Activated CD8-positive, alpha-beta memory T cell treated with anti-CD3 and anti-CD28 coated beads, Interleukin-2, amount 50 U/mL, for 48 hours (primary cell): Measurements from ENCODE around the gene AURKB.
"Not testable (repeated sequence)": the region's sequence is repeated elsewhere in the genome, so short reads cannot be mapped to it uniquely, and the experiment has no call there.

Source experiments
- DNase-seq: peaks from one replicate; pipeline ENCODE4 v3.0.0-alpha.2; 2020

The AURKB gene

DNA sequence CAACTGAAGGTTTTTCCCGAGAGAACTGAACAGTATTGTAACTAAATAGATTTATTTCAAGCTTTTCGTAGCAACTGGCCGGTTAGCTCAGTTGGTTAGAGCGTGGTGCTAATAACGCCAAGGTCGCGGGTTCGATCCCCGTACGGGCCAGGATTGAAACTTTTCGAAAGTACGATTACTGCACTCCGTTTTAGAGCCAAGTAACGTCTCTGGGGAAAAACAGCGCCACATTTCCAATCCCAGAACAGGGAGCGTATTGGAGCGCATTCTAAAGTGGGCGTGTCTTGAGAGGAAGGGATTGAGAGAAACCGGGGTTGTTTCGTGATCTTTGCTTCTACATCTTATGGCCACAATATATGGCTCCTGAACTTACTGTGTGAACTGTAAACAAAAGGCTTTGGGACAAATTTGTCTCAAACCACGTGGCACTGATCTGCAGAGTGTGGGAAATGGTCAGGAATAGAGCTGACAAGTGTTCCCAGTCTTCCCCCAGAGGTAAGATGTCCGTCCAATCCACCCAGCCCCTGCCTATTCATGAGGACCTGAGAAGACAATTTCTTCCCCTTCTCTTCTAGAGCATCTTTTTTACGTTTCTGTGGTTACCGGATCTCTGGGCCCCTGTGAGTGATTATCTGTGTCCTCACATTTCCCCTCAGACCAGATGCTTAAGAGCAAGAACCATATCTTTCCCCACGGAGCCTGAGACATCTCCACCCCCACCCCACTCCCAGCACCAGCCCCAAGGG, 22.7 kb downstream of the AURKB start:
- peak; percentile 99 for DNase-seq

DNA sequence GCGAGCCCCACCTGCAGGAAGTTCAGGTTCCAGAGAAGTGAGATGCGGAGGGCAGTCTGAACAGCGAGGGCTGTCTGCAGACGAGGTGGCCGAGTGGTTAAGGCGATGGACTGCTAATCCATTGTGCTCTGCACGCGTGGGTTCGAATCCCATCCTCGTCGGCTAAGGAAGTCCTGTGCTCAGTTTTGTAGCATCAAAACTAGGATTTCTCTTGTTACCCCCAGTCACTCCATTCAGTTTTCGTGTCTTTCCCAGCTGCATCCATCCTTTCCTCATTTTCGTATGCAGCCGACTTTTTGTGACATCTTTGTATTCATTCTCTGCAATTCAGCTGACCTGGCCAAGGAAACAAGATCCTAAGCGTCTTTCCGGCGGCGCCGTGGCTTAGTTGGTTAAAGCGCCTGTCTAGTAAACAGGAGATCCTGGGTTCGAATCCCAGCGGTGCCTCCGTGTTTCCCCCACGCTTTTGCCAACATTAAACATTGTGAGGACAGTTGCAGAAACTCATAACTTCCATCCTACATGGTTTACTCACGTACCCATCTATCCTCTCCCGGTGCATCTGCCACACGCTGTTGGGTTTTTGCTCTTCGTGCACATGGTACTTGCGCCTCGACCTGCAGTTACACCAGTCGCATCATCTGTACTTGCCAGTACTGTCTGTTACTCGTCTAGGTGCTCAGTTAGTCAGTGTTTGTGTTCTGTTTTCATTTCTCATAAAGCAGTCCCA, 23.4 kb downstream of the AURKB start:
- peak; percentile 100 for DNase-seq

DNA sequence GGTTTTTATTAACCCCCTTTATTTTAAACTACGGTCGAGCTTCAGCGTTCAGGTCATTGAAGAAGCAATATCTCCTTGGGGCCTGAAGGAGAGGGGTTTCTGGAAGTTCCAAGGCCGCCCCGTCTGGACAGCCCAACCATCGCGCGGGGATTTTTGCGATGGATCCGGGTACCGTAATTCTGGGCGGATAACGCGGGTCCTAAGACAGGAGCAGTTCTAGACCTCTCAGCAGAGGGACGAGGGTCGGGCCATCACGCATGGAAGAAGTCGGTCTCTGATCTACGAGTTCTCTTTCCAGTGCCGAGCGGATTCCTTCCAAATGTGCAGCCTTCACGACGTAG, 24.0 kb downstream of the AURKB start:
- no peak for DNase-seq

DNA sequence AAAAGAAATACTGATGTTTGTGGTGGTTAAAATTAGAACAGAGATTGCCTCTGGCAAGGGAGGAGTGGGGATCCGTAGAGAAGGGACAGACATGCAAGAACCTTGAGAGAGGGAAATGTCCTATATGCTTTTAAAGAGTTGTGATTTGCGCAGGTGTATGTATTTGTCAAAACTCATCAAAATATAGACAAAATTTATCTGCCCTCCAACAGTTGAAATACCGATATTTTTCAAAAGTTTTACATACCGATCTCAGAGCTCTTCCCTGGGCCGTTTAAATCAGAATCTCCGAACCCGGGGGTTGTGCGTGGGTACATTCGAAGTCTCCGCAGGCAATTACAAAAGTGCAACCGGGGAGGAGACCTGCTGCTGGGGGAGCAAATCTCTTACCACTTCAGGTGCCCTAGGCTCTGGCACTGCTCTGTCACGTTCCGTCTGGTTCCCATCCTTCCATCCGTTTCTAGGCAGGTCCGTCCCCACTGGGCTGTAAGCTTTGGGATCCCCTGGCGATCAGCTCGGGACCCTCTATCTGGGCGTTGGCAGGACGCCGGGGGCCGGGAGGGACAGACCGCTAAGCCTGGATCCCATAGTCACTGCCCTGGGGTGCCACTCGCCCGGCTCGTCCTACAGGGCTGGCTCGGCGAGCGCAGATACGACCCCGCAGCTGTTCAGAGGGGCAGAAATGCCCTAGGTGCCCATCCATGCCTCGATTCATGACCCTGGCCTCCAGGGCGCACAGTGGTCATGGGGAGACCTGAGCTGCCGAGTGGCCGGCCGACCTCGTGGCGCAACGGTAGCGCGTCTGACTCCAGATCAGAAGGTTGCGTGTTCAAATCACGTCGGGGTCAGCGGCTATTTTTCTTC, 24.6 kb downstream of the AURKB start:
- peak; percentile 100 for DNase-seq

DNA sequence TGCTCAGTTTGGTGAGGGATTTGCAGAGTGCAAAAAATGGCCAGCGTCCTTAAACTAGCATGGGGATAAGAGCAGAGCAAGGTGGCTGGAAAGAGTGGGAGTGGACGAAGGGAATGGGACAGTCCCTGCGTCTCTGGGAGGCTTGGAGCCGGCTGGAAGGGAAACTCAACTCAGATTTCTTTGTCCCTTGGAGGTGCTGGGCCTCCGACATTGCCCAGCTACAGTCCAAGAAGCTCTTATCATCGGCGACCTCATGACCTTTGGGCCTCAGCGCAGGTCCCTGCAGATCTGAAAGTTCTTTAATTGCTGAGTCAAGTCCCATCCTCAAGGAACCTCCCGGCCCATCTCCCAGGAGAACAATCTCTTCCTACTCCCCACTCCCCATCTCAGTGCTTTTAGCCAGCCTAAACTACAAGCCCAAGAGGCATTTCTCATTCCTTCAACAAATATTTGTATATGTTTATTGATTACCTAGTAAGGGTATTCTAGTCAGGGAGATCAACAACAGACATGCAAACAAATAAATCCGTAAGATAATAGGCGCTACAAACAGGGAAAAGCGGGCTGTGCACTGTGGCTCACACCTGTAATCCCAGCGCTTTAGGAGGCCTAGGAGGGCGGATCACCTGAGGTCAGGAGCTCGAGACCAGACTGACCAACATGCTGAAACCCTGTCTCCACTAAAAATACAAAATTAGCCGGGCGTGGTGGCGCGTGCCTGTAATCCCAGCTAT, 33.2 kb downstream of the AURKB start:
- DNase-seq, result no peak

DNA sequence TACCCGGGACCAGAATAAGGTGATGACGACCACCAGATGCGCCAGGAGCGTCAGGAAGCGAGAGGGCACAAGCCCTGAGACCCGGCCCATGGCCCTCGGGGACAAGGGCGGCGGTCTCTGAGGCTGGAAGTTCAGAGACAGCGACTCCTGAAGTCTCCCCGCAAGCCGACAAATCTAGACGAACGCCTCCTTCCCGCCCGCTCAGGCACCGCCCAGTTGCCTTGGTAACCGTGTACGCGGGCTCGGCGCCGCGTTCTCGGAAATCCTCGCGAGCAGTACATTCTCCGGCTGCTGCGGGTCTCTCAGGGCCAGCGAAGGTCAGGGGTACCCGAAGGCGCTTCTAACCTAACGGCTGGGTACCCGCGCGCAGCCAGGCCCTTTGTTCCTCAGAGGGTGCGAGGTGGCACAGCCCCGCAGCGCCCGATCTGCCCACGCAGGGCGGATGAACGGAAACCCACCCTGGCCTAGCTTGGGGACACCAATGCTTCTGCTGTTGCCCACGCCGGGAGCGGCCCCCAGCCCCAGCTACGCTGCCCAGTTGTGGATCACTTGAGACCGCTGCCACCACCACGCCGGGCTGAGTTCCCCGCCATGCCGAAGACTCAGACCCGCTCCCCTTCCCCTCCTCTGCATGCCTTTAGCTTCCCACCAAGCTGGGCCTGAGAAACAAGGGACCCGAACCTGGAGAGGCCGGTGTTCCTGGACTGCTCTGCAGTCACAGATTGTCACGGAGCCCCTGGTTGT, 34.0 kb downstream of the AURKB start, which contains the start of gene TMEM107:
Gene TMEM107 (minus strand): TSS at position 184 of the 744 bp plus-strand sequence. CDS start 94 bp downstream, at position 90.
- peak; percentile 92 for DNase-seq

DNA sequence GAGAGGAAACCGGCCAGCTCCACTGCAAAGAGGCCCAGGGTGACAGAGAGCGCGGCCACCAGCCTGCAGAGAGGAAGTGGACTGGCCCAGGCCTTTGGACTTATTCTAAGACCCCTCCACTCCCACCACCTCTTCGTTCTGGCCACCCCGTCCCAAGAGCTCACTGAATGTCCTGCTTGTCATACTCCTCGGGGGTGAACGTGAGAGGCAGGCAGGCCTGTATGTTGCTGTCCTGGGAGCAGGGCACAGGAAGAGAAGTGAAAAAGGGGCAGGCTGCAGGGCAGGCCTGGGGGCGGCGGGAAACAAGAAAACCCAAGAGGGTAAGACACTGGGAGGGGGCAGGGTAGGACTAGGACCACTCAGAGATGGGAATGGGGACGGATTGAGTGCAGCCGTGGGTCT, 34.6 kb downstream of the AURKB start:
- no peak for DNase-seq

DNA sequence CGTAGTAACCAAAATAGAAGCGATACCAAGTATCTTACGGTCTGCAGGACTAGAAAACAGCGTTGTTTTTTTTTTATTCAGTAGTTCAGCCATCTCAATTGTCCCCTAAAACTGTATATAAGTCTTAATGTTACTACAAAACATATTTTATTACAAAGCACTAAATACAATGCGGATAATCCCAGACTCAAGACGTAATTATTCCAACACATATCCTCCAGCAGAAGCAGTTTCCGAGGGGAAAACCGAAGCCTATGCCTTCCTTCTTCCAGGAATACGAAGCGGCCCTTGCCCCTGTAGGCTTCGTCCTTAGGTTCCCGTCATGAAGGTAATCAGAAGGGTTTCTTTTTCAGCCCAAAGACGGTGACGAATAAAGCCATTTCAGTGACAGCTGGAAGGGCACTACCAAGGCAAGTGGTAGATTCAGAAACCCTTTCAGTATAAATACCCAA, 36.5 kb downstream of the AURKB start:
- no peak for DNase-seq

DNA sequence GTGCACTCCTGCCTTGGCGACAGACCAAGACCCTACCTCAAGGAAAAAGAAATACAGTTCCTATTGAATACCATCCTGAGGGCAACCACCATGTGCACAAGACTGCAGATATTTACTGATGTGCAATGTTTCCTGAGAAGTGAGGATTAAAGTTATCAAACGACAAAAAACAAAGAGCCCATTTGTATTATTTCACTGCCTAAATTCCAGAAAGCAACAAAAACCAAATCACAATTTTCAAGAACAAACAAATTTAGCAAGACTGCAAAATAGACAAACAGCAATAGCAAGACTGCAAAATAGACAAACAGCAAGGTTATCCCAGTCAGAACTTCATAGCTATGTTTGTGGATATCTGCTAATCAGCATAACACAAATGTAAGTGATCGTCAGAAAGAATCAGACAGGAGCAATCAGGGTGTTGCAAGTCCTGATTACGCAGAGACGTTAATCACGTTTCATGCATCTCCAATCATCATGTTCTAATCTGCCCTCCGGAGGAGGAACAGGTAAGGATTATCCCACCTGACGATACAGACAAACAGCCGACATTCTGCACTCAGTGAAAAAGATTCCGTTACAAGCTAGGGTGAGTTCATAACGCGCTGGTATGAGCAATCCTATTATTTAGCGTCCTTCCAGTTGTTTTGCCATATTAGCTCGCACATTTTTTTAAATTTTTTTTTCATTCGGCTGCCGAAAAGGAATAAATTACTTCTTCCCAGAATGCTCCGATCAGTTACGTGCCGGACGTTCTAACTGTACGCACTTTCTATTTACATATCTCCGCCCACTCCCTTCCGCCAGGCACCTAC, 37.1 kb downstream of the AURKB start:
- DNase-seq, result peak; percentile 79

DNA sequence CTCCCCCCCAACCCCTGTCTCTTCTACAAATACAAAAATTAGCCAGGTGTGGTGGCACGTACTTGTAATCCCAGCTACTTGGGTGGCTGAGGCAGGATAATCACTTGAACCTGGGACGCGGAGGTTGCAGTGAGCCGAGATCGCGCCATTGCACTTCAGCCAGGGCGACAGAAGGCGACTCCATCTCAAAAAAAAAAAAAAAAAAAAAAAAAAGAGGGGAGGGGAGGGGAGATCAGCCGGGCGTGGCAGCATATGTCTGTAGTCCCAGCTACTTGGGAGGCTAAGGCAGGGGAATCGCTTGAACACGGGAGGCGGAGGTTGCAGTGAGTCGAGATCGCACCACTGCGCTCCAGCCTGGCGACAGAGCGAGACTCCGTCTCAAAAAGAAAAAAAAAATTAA, 40.2 kb downstream of the AURKB start:
- not testable (repeated sequence) for DNase-seq

DNA sequence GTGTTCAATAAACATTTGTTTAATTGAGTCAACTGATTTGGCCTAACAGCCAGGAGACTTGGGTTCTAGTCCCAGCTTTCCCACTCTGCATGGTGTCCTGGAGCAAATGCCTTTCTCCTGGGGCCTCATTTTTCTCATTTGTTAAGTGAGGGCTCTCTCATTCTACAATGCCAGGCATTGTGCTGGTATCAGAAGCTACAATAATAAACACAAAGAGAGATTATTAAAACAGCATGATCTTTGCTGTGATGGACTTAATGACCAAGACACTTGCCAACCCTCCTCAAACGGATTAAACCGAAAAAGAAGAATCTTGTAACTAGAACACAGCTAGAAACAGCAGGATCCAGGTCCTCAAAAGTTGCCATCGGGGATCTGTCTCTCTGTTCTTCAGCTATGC, 42.8 kb downstream of the AURKB start:
- DNase-seq, result no peak

DNA sequence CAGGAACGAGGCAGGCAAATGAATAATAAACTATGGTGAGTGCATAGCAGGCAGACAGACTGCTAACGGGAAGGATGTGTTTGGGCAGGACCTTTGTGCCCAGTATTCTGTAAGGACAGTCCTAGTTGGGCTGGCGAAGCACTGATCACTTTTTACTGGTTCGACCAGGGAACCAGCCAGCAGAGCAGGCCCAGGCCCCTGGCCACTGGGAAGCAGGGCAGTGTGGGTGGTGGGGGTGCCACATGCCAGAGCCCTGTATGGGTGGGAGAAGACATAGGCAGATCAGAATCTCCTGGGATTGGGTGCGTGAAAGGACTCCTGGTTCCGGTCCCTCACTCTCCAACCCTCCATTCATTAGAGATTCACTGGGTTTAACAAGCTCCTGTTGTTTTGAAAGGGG, 43.6 kb downstream of the AURKB start:
- DNase-seq, result no peak

DNA sequence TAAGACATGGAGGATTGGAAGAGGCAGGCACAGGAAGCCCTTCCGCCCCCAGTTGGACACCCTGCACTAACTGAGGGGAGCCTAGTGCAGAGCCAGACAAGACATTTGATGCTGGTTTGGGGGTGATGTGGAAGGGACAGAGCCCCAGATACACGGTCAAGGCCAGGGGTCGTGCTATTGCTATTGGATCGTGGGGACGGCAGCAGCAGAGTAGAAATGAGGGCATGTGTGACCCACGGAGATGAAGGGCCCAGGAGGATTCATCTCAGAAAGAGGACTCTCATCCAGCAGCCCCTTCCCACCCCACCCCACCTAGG, 45.6 kb downstream of the AURKB start:
- no peak for DNase-seq

DNA sequence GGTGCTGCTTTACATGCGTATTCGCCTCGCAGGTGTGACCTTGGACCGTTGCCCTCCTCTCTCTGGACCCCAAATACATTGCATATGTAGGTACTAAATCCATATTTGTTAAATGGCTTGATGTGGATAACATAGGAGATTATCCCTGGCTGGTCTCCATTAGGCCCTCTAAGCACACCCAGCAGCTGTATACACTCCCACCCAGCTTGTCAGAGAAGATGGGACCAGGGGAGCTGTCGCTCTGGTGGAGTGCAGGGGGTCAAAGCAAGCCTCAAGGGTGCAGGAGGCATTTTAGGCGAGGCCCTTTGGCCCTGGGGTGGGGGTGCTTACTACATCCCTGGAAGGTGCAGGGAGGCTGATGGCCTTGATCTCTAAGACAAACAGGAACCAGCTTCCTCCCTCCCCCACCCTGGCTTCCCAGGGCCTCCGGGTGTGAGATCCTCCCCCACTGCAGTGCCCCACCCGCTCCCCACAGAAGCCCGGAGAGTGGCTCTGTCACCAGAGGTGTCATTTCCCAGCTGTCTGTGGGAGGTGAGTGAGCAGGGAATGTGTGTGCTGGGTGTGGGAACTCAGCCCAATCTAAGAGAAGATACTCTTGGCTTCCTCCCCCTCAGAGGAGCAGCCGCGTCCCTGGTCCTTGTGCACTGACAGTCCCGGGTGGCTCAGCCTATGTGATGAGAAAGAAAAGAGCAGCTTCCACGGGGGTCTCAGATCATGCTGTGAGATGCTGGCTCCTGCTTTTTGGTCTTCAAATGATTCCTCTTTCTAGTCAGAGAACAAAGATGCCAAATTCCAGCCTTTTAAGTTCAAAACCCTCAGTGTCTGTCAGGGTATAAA, 46.2 kb downstream of the AURKB start:
- DNase-seq, result peak; percentile 84

DNA sequence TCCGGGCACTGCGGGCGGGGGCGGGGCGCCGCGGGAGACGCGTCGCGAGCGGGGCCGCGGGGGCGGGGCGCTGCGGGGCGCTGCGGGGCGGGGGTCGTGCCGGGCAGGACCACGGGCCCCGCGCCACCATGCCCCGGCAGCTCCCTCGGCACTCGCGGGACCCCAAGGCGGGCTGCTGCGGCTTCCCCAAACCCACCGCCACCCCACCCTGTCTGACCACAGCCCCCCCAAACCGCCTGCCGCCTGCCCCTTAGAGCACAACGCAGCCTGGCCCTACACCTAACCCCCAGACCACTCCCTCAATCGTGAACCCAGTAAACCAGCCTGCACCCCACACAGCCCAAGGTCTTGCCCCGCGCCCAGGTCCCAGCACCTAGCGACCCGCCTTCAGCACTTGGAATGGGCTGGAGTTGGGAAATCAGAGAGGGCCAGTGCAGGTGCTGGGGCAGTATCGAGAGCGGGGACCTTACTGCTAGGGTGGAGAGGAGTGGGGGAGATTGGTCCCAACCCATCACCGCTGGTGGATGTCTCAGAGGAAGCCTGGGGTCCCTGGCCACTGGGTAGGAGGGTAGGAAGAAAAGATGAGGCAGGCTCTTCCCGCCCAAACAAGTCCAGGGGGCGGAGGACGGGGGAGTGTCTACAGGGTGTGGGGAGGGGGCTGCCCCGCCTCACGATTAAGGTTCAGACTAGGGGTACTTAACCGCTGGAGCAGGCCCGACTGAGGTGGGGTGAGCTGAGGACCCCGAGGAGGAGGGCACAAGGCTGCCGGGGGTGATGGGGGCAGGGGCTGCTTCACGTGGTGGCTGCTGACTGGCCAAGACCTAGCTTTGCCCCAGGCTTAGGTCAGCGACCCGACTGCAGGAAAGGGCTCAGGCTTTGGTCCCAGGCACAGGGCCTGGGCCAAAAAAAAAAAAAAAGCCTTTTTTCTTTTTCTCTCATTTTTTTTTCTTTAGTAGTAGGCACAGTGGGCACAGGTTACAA, 47.1 kb downstream of the AURKB start:
- DNase-seq, result peak; percentile 74

DNA sequence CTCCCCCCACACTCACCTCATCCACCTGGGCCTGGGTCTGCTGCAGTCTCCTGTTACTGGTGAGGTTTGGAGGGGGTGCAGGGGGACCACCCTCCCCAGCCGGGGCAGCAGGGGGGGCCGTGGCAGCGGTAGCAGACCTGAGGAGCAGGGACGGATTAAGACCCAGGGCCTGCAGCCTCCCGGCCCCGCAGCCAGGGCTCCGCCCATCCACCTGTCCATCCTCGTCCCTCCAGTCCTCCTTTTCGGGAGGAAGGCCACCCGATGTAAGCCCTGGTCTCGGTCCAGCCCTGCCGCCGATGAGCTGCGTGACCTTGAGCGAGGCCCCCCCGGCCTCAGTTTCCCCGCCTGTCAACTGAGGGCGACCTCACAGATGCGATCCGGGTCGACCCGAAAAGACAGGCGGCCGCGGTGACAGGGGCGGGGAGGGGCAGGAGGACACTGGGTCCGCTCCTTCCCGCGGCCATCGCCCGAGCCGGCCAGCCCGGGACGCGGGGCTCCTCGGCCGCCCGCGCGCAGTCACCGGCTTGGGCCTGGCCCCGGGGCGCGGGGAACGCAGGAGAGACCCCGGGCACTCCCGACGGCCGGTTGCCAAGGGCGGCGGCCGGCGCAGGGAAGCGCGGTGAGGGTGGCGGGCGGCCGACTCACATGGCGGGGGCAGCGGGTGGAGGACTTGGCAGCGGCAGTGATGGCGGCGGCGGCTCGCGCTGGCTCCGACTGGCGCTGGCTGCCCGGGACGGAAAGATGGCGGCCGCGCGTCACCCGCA, 48.0 kb downstream of the AURKB start, which contains the start of gene VAMP2:
Gene VAMP2 (minus strand): TSS at position 716 of the 764 bp plus-strand sequence. CDS start 69 bp downstream, at position 647.
- DNase-seq, result peak; percentile 91

DNA sequence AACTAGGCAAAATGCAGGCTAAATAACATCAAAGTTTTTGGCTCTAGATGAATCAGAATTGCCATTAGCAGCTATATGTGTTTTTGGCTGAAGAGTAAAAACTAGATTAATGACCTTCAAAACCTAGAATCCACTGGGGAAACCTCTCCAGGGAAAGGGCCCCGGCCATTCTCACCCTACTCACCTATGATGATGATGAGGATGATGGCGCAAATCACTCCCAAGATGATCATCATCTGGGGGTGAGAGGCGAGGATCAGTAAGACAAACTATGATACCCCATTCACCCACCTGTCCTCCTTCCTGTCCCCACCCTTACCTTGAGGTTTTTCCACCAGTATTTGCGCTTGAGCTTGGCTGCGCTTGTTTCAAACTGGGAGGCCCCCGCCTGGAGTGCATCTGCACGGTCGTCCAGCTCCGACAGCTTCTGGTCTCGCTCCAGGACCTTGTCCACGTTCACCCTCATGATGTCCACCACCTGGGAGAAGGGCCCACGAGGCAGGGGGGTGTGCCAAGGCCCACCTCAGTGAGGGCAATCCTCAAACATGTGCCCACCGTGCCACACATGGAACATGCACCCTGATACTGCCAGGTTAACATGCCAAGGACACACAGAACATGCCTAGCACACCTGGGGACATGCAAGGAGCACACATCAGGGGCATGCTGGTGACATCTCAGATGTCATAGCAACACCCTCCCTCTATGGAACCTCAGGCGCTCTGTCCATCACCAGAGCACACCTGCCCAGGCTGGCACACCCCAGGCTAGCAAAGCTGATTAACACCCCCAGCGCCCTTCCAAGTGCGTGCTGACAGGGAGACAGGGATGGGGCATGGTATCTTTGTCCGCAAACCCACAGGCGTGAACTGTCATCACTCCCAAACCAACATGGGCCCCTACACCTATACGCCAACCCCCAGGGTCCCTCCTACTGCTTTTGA, 48.8 kb downstream of the AURKB start:
- no peak for DNase-seq
